Psoas muscle (tissue), 8 donors: ENCODE results near the gene YES1. TPM values are rescaled to one million over a fixed set of nuclear protein-coding genes. Genes with fewer than 3 reads are reported as not detected.

Source experiments
- ATAC-seq, 4 donors: fragments of 200-7000 bp; cut with Tn5 transposase; one replicate each; pipeline ENCODE4 v1.9.1; 2020; ENCODE audit warnings: moderate library complexity in 3 of 4, mild to moderate bottlenecking in 2 of 4
- DNase-seq, 2 donors: peaks; one replicate each; pipeline ENCODE4 v3.0.0-alpha.2; 2020
- H3K27ac ChIP-seq: fragments of 200-600 bp; one replicate; pipeline ENCODE4 v1.8.0; 2022
- H3K27me3 ChIP-seq, 3 donors: fragments of 200-600 bp in 1 of 3; one replicate each; pipeline versions ENCODE4 v1.6.1 to v1.8.0; 2013 to 2022; ENCODE audit warnings: low read length in 2 of 3, mild to moderate bottlenecking in 2 of 3, moderate library complexity in 1 of 3; ENCODE audit not compliant: insufficient read depth in 3 of 3
- H3K36me3 ChIP-seq, 2 donors: fragments of 200-600 bp in 1 of 2; one replicate each; pipeline versions ENCODE4 v1.6.1 to v1.8.0; 2013 to 2022; ENCODE audit warnings: low read depth in 1 of 2, mild to moderate bottlenecking in 1 of 2, moderate library complexity in 1 of 2; ENCODE audit not compliant: insufficient read depth in 1 of 2
- H3K4me1 ChIP-seq: fragments of 200-600 bp; one replicate; pipeline ENCODE4 v1.8.0; 2022
- H3K4me3 ChIP-seq: fragments of 200-600 bp; one replicate; pipeline ENCODE4 v1.8.0; 2022; ENCODE audit warnings: mild to moderate bottlenecking
- H3K9me3 ChIP-seq: fragments of 200-600 bp; one replicate; pipeline ENCODE4 v1.8.0; 2022
- WGBS, 3 donors: extraction: QIAGEN DNeasy Blood & Tissue Kit; methylation state at CpG; one replicate each; pipeline versions ENCODE4 v1.1.6 to v1.1.7; 2013; 5-methylcytosine and 5-hydroxymethylcytosine counted together
- intact Hi-C, 2 donors: fragments of 100-400 bp; cut with DNase I; formaldehyde crosslinking; loops; one replicate each; pipeline versions ENCODE4 v1.11.0 to v1.14.2; 2022
- polyA plus RNA-seq, 3 donors: library from polyadenylated mRNA; stranded (reverse); fragments of 200-250 nt; gene quantifications; one replicate each; pipeline ENCODE4 v1.2.3, GENCODE V29; 2013
- total RNA-seq, 4 donors: library from RNA; stranded (reverse); fragmentation: NEBNext Ultra II Directional in 2 of 4; extraction: Animal tissue kit (Norgen Biotek cat#: 25700) in 2 of 4; gene quantifications; one replicate each; pipeline versions ENCODE4 v1.2.1 to v1.2.4, GENCODE V29; 2021 to 2023
- TF ChIP-seq, protein P1 (sequence below): fragments of 200-600 bp; IDR thresholded peaks from one replicate; pipeline ENCODE4 v1.8.0; 2022; ENCODE audit warnings: antibody characterized with exemption
- donor health status: healthy with polysubstance abuse.
- donor health status: DM: no; HTN: no; CAD: no; lungs with moderate emphysema.
- donor health status: Bipolar disorder and iron deficiency.
- donor health status: healthy.
- donor health status: DM: yes; HTN: yes; CAD: no.
- donor health status: DM: no; HTN: no; CAD: no.
- donor health status: DM: no; HTN: no; CAD: no.
- donor health status: DM: yes; HTN: yes; CAD: no.

YES1 gene
- total and polyA plus RNA-seq, 7 donors = 8.7 to 29.5 (median 14.6) TPM

DNA sequence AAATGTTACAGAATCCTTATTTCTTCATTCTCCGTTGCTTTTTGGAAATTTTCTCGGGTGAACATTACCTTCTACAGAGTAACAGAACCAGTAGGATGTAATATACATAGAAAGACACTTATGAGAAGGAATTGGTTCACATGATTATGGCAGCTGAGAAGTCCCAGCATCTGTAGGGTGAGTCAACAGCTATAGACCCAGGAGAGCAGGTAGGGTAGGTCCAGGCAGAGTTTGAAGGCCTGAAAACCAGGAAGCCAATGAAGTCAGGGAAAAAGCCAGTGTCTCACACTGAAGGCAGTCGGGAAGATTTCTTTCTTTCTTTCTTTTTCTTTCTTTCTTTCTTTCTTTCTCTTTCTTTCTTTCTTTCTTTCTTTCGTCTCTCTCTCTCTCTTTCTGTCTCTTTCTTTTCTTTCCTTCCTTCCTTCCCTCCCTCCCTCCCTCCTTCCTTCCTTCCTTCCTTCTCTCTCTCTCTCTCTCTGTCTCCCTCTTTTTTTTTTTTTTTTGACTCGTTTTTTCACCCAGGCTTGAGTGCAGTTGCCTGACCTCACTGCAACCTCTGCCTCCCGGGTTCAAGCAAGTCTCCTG is 15.1 kb upstream of the YES1 start:
- Histone ChIP-seq H3K36me3 (no peaks in the 10 kb centered on the region), H3K27me3 (no peaks in the 10 kb centered on the region), H3K9me3 (no peaks in the 10 kb centered on the region), H3K4me3 (no peak overlapping the region), H3K27ac (no peak overlapping the region), H3K4me1 (peaks cover 3% of the 10 kb centered on the region)
- TF ChIP-seq, protein P1, sequence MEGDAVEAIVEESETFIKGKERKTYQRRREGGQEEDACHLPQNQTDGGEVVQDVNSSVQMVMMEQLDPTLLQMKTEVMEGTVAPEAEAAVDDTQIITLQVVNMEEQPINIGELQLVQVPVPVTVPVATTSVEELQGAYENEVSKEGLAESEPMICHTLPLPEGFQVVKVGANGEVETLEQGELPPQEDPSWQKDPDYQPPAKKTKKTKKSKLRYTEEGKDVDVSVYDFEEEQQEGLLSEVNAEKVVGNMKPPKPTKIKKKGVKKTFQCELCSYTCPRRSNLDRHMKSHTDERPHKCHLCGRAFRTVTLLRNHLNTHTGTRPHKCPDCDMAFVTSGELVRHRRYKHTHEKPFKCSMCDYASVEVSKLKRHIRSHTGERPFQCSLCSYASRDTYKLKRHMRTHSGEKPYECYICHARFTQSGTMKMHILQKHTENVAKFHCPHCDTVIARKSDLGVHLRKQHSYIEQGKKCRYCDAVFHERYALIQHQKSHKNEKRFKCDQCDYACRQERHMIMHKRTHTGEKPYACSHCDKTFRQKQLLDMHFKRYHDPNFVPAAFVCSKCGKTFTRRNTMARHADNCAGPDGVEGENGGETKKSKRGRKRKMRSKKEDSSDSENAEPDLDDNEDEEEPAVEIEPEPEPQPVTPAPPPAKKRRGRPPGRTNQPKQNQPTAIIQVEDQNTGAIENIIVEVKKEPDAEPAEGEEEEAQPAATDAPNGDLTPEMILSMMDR = no peak
- intact Hi-C loops = no loop called here
- DNase-seq = no peak
- 69 to 77% (median 73%) methylated on average over 6 of the region's 6 CpGs for WGBS, 3 donors
- ATAC-seq = no peak

DNA sequence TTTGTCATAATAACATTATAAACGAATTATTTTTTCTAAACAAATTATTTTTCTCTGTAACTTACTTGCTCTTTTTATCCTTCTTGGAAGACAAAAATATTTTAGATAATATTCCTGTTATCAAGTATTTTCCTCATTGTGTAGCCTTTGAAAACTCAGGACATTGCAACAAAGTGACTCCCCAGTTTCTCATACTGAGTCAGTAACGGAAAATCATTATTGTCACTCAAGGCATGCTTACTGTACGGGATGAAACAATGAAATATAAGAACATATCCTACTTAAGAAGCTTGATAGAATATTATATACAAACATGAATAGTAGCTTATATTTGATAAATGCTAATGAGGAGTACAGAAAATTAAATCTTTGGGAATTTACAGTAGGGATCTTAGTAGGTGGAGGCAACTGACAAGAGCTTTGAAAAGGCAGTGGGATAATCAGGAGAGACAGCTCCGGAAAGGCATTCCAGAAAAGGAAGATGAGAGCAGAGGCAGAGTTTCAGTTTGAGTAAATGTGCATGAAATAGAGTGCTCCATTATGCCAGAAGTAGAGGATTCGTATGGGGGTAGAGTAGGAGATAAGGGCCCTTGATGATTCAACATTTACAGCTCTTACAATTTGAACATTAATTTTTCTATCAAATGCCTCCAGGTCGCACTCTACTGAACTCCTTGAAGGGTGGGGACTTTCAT is 14.0 kb upstream of the YES1 start:
- H3K27me3 ChIP-seq = no peaks in the 10 kb centered on the region
- no peak overlapping the region for H3K27ac ChIP-seq
- peaks cover 3% of the 10 kb centered on the region for H3K4me1 ChIP-seq
- ATAC-seq (no peak), DNase-seq (no peak)
- H3K9me3 ChIP-seq = no peaks in the 10 kb centered on the region
- H3K4me3 ChIP-seq = no peak overlapping the region
- intact Hi-C loops = no loop called here
- 87 to 89% (median 88%) methylated on average over 6 of the region's 6 CpGs for WGBS, 3 donors
- no peaks in the 10 kb centered on the region for H3K36me3 ChIP-seq
- TF ChIP-seq, protein P1 = no peak

DNA sequence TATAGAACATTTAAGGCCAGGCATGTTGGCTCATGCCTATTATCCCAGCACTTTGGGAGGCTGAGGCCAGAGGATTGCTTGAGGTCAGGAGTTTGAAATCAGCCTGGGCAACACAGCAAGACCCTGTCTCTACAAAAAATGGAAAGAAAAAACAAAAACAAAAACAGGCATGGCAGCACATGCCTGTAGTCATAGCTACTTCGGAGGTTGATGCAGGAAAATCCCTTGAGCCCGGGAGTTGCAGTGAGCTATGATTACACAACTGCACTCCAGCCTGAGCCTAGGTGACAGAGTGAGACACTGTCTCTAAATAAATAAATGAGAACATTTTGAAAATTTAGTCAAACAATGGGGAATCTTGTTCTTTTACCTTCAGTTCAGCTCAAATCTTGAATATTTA is 12.1 kb upstream of the YES1 start:
- Histone ChIP-seq H3K4me1 (no peaks in the 10 kb centered on the region), H3K27ac (no peak overlapping the region), H3K4me3 (no peak overlapping the region), H3K9me3 (no peaks in the 10 kb centered on the region), H3K27me3 (no peaks in the 10 kb centered on the region), H3K36me3 (no peaks in the 10 kb centered on the region)
- TF ChIP-seq, protein P1 = no peak
- DNase-seq (no peak), ATAC-seq (no peak)
- intact Hi-C loops = no loop called here
- WGBS, 3 donors = 39 to 47% (median 43%) methylated on average over 2 of the region's 2 CpGs

DNA sequence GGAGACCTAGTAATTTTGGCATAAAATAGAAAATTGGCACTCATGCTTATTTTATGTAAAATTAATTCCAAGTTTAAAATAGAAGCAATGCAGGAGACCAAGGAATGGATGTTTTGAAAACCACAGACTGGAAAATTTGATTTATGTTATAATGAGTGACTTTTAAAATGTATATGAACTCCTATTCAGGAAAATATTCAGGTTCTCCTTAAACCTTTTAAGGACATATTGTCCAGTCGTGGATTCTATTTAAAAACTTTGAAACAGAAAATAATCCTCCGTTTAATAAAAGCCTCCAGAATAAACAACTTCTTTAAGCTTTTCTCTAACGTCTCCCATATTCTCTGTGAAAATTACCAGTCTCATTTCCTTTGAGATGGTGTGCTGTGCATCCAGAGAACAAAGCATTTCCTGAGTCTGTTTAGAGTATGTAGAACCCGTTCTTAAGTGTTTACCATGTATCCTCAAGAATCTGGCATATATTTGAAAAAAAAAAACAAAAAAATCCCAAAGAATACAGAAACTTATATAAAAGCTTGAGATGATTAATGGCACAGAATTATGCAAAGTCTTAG is 8.6 kb upstream of the YES1 start:
- Histone ChIP-seq H3K9me3 (no peaks in the 10 kb centered on the region), H3K36me3 (no peaks in the 10 kb centered on the region), H3K27ac (no peak overlapping the region), H3K4me1 (no peaks in the 10 kb centered on the region), H3K27me3 (no peaks in the 10 kb centered on the region), H3K4me3 (no peak overlapping the region)
- WGBS, 3 donors = 61 to 68% (median 64%) methylated on average over 4 of the region's 4 CpGs
- intact Hi-C loops = no loop called here
- TF ChIP-seq, protein P1 = no peak
- no peak for ATAC-seq
- DNase-seq = no peak
